ENCODE measurements around the gene TOMM6.

The TOMM6 gene

DNA sequence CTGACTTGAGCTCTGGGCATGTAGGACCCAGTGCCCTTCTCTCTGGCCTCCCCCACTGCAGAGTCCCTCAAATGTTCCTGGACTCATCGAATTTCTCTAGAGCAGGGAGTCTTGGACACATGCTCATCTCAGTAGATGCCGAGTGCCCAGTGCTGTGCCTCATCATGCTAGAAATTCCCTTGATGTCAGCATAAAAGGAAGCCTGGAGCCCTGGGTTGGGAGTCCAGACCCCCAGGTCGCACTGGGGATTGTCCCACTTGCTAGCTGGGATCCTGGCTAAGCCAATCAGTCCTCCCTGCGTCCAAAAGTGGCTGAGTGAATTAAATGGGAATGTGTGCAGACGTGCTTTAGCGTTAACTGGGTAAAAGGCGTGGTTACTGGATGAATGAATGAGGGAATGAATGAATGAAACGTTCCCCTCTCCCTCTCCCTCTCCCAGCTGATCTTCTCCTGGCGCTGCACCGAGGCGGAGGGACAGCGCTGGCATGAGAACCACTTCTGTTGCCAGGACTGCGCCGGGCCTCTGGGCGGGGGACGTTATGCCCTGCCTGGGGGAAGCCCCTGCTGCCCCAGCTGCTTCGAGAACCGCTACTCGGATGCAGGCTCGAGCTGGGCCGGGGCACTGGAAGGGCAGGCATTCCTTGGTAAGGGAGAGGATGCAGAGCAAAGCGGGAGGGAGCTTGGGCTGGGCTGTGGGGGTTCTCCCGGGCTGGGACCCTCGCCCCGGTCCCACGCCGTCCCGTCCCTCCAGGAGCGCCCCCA is 1.6 kb upstream of the TOMM6 start:
- Histone ChIP-seq H3K27me3 (ENCODE audit: insufficient read depth, low read depth) (peaks cover 31% of the 10 kb centered on the region), H3K79me2 (ENCODE audit: insufficient read depth, low read depth) (peaks cover 21% of the 10 kb centered on the region), H3K4me1 (ENCODE audit: low read depth, poor library complexity, severe bottlenecking) (peaks cover 19% of the 10 kb centered on the region), H3K4me3 (IDR thresholded peaks at IDR 0.05; ENCODE audit: insufficient read depth, low read depth, low read length) (no peak overlapping the region), H3K9ac (peak overlapping the region; percentile 93; the same call in 1 of the 2 replicates), H3K36me3 (ENCODE audit: insufficient read depth) (no peaks in the 10 kb centered on the region), H4K20me1 (ENCODE audit: insufficient read depth) (no peaks in the 10 kb centered on the region), H3K27ac (no peak overlapping the region), H3K4me2 (peak overlapping the region; percentile 89), H2AFZ (ENCODE audit: low read depth) (peak overlapping the region; percentile 89)
- TF ChIP-seq, protein P1, sequence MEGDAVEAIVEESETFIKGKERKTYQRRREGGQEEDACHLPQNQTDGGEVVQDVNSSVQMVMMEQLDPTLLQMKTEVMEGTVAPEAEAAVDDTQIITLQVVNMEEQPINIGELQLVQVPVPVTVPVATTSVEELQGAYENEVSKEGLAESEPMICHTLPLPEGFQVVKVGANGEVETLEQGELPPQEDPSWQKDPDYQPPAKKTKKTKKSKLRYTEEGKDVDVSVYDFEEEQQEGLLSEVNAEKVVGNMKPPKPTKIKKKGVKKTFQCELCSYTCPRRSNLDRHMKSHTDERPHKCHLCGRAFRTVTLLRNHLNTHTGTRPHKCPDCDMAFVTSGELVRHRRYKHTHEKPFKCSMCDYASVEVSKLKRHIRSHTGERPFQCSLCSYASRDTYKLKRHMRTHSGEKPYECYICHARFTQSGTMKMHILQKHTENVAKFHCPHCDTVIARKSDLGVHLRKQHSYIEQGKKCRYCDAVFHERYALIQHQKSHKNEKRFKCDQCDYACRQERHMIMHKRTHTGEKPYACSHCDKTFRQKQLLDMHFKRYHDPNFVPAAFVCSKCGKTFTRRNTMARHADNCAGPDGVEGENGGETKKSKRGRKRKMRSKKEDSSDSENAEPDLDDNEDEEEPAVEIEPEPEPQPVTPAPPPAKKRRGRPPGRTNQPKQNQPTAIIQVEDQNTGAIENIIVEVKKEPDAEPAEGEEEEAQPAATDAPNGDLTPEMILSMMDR (conservative IDR thresholded peaks at IDR 0.05; ENCODE audit: low read depth, low read length), result no peak; the same call in 1 of the 2 replicates

DNA sequence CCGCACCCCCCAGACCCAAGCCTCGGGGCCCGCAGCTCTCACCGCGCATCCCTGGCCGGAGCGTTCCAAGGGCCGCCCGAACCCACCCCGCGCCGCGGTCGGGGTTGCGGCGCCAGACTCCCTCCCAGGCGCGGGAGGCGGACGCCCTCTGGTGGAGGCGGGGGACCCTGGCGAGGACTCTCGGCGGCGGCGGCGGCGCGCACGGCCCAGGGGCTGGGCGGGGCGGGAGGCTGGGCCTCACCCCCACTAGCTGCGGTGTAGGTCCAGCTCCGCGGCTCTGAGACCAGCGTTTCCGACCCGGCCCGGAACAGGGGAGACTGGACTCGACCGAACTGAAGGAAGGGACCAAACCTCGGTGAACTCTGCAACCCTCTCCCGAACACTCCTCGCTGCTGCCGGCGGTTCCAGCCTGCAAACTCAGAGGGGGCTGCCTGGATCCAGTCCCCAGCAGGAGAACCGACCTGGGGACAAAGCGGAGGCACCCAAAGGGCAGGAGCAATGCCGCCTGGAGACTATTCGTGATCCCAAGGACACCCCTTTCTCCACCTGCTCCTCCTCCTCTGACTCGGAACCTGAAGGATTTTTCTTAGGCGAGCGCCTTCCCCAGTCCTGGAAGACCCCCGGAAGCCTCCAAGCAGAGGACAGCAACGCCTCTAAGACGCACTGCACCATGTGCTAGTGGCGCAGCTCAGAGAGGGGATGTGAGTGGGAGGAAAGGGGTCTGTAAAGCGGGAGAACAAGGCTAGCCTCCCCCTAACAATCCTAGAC is 859 bp upstream of the TOMM6 start:
- no peaks in the 10 kb centered on the region for H4K20me1 ChIP-seq (ENCODE audit: insufficient read depth)
- peaks cover 21% of the 10 kb centered on the region for H3K79me2 ChIP-seq (ENCODE audit: insufficient read depth, low read depth)
- TF ChIP-seq, protein P1 (conservative IDR thresholded peaks at IDR 0.05; ENCODE audit: low read depth, low read length), result peak; percentile 36; the same call in 1 of the 2 replicates
- H3K36me3 ChIP-seq (ENCODE audit: insufficient read depth), result no peaks in the 10 kb centered on the region
- no peak overlapping the region for H3K4me3 ChIP-seq (IDR thresholded peaks at IDR 0.05; ENCODE audit: insufficient read depth, low read depth, low read length)
- H3K27ac ChIP-seq, result peak overlapping the region; percentile 88
- peak overlapping the region; percentile 89 for H3K4me2 ChIP-seq
- H3K9ac ChIP-seq, result peak overlapping the region; percentile 93
- H3K27me3 ChIP-seq (ENCODE audit: insufficient read depth, low read depth), result peaks cover 23% of the 10 kb centered on the region
- H2AFZ ChIP-seq (ENCODE audit: low read depth), result peak overlapping the region; percentile 89
- peaks cover 14% of the 10 kb centered on the region for H3K4me1 ChIP-seq (ENCODE audit: low read depth, poor library complexity, severe bottlenecking)

DNA sequence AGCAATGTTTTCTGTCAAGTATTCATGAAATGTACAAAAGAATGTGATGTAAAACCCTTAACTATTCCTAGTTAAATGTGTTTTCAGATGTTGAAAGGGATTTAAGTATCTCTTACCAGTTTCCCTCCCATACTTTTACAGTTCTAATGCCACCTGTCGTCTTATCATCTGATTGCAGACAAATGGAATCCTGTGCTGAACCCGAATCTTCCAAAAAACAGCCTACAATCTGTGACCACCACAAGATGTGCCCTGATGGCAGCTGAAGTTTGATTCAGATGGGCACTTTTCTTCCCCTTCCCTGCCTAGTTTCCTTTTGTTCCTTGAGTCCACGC is 1.9 kb downstream of the TOMM6 start:
- Histone ChIP-seq H3K4me2 (no peak overlapping the region), H2AFZ (ENCODE audit: low read depth) (no peak overlapping the region), H3K4me3 (IDR thresholded peaks at IDR 0.05; ENCODE audit: insufficient read depth, low read depth, low read length) (no peak overlapping the region), H3K36me3 (ENCODE audit: insufficient read depth) (no peaks in the 10 kb centered on the region), H4K20me1 (ENCODE audit: insufficient read depth) (no peaks in the 10 kb centered on the region), H3K79me2 (ENCODE audit: insufficient read depth, low read depth) (peaks cover 21% of the 10 kb centered on the region), H3K27ac (no peak overlapping the region), H3K27me3 (ENCODE audit: insufficient read depth, low read depth) (peaks cover 9% of the 10 kb centered on the region; the same call in 1 of the 2 replicates), H3K4me1 (ENCODE audit: low read depth, poor library complexity, severe bottlenecking) (peaks cover 14% of the 10 kb centered on the region), H3K9ac (no peak overlapping the region)
- TF ChIP-seq, protein P1 (conservative IDR thresholded peaks at IDR 0.05; ENCODE audit: low read depth, low read length), result no peak

DNA sequence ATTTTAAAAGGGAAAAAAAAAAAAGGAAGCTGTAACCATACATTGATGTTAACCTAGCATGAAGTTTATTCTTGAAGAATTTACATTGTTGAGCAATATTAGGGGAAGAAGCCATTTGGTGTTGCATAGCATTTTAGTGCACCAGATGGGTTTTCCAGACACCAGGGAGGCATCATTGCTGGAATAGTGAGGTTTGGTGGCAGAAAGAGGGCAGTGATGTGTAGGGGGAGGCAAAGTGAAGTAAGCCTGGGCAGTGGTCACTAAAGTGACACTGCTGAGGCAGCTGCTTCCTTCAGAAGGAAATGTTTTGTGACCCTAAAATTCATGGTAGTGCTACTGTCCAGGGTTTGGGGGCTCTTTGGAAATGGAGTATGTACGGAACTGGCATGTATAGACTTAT is 2.6 kb downstream of the TOMM6 start:
- H3K4me3 ChIP-seq (IDR thresholded peaks at IDR 0.05; ENCODE audit: insufficient read depth, low read depth, low read length), result no peak overlapping the region
- H2AFZ ChIP-seq (ENCODE audit: low read depth), result no peak overlapping the region
- H3K4me2 ChIP-seq, result no peak overlapping the region
- peaks cover 21% of the 10 kb centered on the region for H3K79me2 ChIP-seq (ENCODE audit: insufficient read depth, low read depth)
- TF ChIP-seq, protein P1 (conservative IDR thresholded peaks at IDR 0.05; ENCODE audit: low read depth, low read length), result no peak
- H4K20me1 ChIP-seq (ENCODE audit: insufficient read depth), result no peaks in the 10 kb centered on the region
- H3K4me1 ChIP-seq (ENCODE audit: low read depth, poor library complexity, severe bottlenecking), result peaks cover 14% of the 10 kb centered on the region
- no peak overlapping the region for H3K27ac ChIP-seq
- no peaks in the 10 kb centered on the region for H3K36me3 ChIP-seq (ENCODE audit: insufficient read depth)
- H3K9ac ChIP-seq, result no peak overlapping the region
- H3K27me3 ChIP-seq (ENCODE audit: insufficient read depth, low read depth), result peaks cover 4% of the 10 kb centered on the region; the same call in 1 of the 2 replicates
